HG03103 (cell line): ENCODE results near the gene DACT1.
"Not testable (repeated sequence)": the region's sequence is repeated elsewhere in the genome, so short reads cannot be mapped to it uniquely, and the experiment has no call there.

Experiments
- ATAC-seq: cut with Tn5 transposase; IDR thresholded peaks from one replicate; pipeline ENCODE4 v1.9.1; 2021; ENCODE audit warnings: low read depth; ENCODE audit not compliant: unreplicated experiment

Gene DACT1

GRCh38 chr14:58637391-58638230, at the start of gene DACT1:
Gene DACT1, plus strand, starts transcription at chr14:58637962. Its CDS starts 241 bp downstream, at chr14:58638203.
- ATAC-seq, result peak; percentile 44

GRCh38 chr14:58588321-58588720, 49.4 kb upstream of the DACT1 start:
- not testable (repeated sequence) for ATAC-seq

- ATAC-seq, result no peak
These were observed 43.8 kb upstream of the DACT1 start for GRCh38 chr14:58593977-58594376.

GRCh38 chr14:58597041-58597440, 40.7 kb upstream of the DACT1 start:
- no peak for ATAC-seq

GRCh38 chr14:58598028-58598803, 39.5 kb upstream of the DACT1 start:
- ATAC-seq, result no peak

GRCh38 chr14:58598804-58599525, 38.8 kb upstream of the DACT1 start:
- ATAC-seq, result no peak

- no peak for ATAC-seq
These were observed 38.1 kb upstream of the DACT1 start for GRCh38 chr14:58599707-58600106.

GRCh38 chr14:58605465-58605864, 32.3 kb upstream of the DACT1 start:
- no peak for ATAC-seq

GRCh38 chr14:58607131-58607951, 30.4 kb upstream of the DACT1 start:
- no peak for ATAC-seq

GRCh38 chr14:58607952-58608317, 29.8 kb upstream of the DACT1 start:
- no peak for ATAC-seq

- no peak for ATAC-seq
These were observed 20.1 kb upstream of the DACT1 start for GRCh38 chr14:58617619-58618018.

- ATAC-seq, result no peak
These were observed 17.8 kb upstream of the DACT1 start for GRCh38 chr14:58620011-58620410.

- no peak for ATAC-seq
These were observed 12.3 kb upstream of the DACT1 start for GRCh38 chr14:58625438-58625837.

- ATAC-seq, result no peak
These were observed 11.3 kb upstream of the DACT1 start for GRCh38 chr14:58626431-58626831.

GRCh38 chr14:58628406-58628805, 9.4 kb upstream of the DACT1 start:
- no peak for ATAC-seq

- no peak for ATAC-seq
These were observed 8.5 kb upstream of the DACT1 start for GRCh38 chr14:58629281-58629680.

GRCh38 chr14:58631732-58632131, 6.0 kb upstream of the DACT1 start:
- ATAC-seq, result no peak

- ATAC-seq, result no peak
These were observed 3.9 kb upstream of the DACT1 start for GRCh38 chr14:58633831-58634230.

GRCh38 chr14:58634406-58635090, 3.2 kb upstream of the DACT1 start:
- no peak for ATAC-seq
